ENCODE data around the gene EVC2.

- TF ChIP-seq, protein P1, sequence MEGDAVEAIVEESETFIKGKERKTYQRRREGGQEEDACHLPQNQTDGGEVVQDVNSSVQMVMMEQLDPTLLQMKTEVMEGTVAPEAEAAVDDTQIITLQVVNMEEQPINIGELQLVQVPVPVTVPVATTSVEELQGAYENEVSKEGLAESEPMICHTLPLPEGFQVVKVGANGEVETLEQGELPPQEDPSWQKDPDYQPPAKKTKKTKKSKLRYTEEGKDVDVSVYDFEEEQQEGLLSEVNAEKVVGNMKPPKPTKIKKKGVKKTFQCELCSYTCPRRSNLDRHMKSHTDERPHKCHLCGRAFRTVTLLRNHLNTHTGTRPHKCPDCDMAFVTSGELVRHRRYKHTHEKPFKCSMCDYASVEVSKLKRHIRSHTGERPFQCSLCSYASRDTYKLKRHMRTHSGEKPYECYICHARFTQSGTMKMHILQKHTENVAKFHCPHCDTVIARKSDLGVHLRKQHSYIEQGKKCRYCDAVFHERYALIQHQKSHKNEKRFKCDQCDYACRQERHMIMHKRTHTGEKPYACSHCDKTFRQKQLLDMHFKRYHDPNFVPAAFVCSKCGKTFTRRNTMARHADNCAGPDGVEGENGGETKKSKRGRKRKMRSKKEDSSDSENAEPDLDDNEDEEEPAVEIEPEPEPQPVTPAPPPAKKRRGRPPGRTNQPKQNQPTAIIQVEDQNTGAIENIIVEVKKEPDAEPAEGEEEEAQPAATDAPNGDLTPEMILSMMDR (IDR thresholded peaks at IDR 0.05; ENCODE audit: poor library complexity, severe bottlenecking), result no peak
- TF ChIP-seq, protein P2, sequence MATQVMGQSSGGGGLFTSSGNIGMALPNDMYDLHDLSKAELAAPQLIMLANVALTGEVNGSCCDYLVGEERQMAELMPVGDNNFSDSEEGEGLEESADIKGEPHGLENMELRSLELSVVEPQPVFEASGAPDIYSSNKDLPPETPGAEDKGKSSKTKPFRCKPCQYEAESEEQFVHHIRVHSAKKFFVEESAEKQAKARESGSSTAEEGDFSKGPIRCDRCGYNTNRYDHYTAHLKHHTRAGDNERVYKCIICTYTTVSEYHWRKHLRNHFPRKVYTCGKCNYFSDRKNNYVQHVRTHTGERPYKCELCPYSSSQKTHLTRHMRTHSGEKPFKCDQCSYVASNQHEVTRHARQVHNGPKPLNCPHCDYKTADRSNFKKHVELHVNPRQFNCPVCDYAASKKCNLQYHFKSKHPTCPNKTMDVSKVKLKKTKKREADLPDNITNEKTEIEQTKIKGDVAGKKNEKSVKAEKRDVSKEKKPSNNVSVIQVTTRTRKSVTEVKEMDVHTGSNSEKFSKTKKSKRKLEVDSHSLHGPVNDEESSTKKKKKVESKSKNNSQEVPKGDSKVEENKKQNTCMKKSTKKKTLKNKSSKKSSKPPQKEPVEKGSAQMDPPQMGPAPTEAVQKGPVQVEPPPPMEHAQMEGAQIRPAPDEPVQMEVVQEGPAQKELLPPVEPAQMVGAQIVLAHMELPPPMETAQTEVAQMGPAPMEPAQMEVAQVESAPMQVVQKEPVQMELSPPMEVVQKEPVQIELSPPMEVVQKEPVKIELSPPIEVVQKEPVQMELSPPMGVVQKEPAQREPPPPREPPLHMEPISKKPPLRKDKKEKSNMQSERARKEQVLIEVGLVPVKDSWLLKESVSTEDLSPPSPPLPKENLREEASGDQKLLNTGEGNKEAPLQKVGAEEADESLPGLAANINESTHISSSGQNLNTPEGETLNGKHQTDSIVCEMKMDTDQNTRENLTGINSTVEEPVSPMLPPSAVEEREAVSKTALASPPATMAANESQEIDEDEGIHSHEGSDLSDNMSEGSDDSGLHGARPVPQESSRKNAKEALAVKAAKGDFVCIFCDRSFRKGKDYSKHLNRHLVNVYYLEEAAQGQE (IDR thresholded peaks at IDR 0.05; ENCODE audit: borderline replicate concordance), result no peak
- TF ChIP-seq MXI1 (conservative IDR thresholded peaks at IDR 0.05; ENCODE audit: poor library complexity, severe bottlenecking), result no peak
- no peak for TF ChIP-seq EP300 (conservative IDR thresholded peaks at IDR 0.05; ENCODE audit: poor library complexity, severe bottlenecking)
Observed at GRCh38 chr4:5678977-5679376, 29.4 kb downstream of the EVC2 start.
